ENCODE results near the gene ATP6AP1. TPM values are rescaled to one million over a fixed set of nuclear protein-coding genes. Genes with fewer than 3 reads are reported as not detected.
"Not testable (repeated sequence)": the region's sequence is repeated elsewhere in the genome, so short reads cannot be mapped to it uniquely, and the experiment has no call there.

The ATP6AP1 gene
- total RNA-seq, 2 donors from 2014 or later, result 40.8 to 75.7 TPM

GRCh38 chrX:154381271-154381670, 47.2 kb upstream of the ATP6AP1 start:
- DNase-seq (ENCODE audit: low spot score) (no peak), ATAC-seq (ENCODE audit: insufficient number of reproducible peaks, low FRiP score, low read depth) (no peak)
- no peak overlapping the region for H3K4me3 ChIP-seq
- H3K27me3 ChIP-seq (replicated peaks; ENCODE audit: insufficient read depth), result no peaks in the 10 kb centered on the region
- peaks cover 7 to 41% of the 10 kb centered on the region in 2 donors for H3K4me1 ChIP-seq (ENCODE audit: control insufficient read depth in 1 of 2, low read depth in 2 of 2)
- no peaks in the 10 kb centered on the region for H3K36me3 ChIP-seq
- H3K9me3 ChIP-seq, result no peaks in the 10 kb centered on the region
- H3K27ac ChIP-seq, result no peak overlapping the region
- TF ChIP-seq CTCF (IDR thresholded peaks at IDR 0.05), result no peak

- no peaks in the 10 kb centered on the region for H3K36me3 ChIP-seq
- no peak overlapping the region for H3K4me3 ChIP-seq
- peaks cover 0 to 28% of the 10 kb centered on the region in 2 donors for H3K4me1 ChIP-seq (ENCODE audit: control insufficient read depth in 1 of 2, low read depth in 2 of 2)
- no peaks in the 10 kb centered on the region for H3K27me3 ChIP-seq (replicated peaks; ENCODE audit: insufficient read depth)
- TF ChIP-seq CTCF (IDR thresholded peaks at IDR 0.05), result no peak
- DNase-seq (ENCODE audit: low spot score), result no peak
- no peak for ATAC-seq (ENCODE audit: insufficient number of reproducible peaks, low FRiP score, low read depth)
- H3K9me3 ChIP-seq, result no peaks in the 10 kb centered on the region
- H3K27ac ChIP-seq, result no peak overlapping the region
These were observed 45.9 kb upstream of the ATP6AP1 start for GRCh38 chrX:154382483-154383069.

GRCh38 chrX:154383359-154384283, 44.9 kb upstream of the ATP6AP1 start:
- peaks cover 0 to 28% of the 10 kb centered on the region in 2 donors for H3K4me1 ChIP-seq (ENCODE audit: control insufficient read depth in 1 of 2, low read depth in 2 of 2)
- no peaks in the 10 kb centered on the region for H3K9me3 ChIP-seq
- no peaks in the 10 kb centered on the region for H3K27me3 ChIP-seq (replicated peaks; ENCODE audit: insufficient read depth)
- no peak for ATAC-seq (ENCODE audit: insufficient number of reproducible peaks, low FRiP score, low read depth)
- no peak for TF ChIP-seq CTCF (IDR thresholded peaks at IDR 0.05)
- H3K4me3 ChIP-seq, result no peak overlapping the region
- DNase-seq (ENCODE audit: low spot score), result no peak
- H3K27ac ChIP-seq, result no peak overlapping the region
- H3K36me3 ChIP-seq, result no peaks in the 10 kb centered on the region

GRCh38 chrX:154384284-154384892, 44.1 kb upstream of the ATP6AP1 start:
- H3K27me3 ChIP-seq (replicated peaks; ENCODE audit: insufficient read depth), result no peaks in the 10 kb centered on the region
- H3K27ac ChIP-seq, result no peak overlapping the region
- no peak overlapping the region for H3K4me3 ChIP-seq
- H3K9me3 ChIP-seq, result no peaks in the 10 kb centered on the region
- TF ChIP-seq CTCF (IDR thresholded peaks at IDR 0.05), result no peak
- no peaks in the 10 kb centered on the region for H3K36me3 ChIP-seq
- H3K4me1 ChIP-seq (ENCODE audit: control insufficient read depth in 1 of 2, low read depth in 2 of 2), result peaks cover 0 to 28% of the 10 kb centered on the region in 2 donors
- DNase-seq (ENCODE audit: low spot score) (no peak), ATAC-seq (ENCODE audit: insufficient number of reproducible peaks, low FRiP score, low read depth) (no peak)

- DNase-seq (ENCODE audit: low spot score); H3K27ac ChIP-seq; H3K36me3 ChIP-seq; H3K4me3 ChIP-seq; H3K9me3 ChIP-seq; H3K27me3 ChIP-seq (replicated peaks; ENCODE audit: insufficient read depth): not testable (repeated sequence)
- H3K4me1 ChIP-seq (ENCODE audit: control insufficient read depth in 1 of 2, low read depth in 2 of 2), result peaks cover 0 to 14% of the 10 kb centered on the region in 2 donors
- peak; percentile 22 for ATAC-seq (ENCODE audit: insufficient number of reproducible peaks, low FRiP score, low read depth)
These were observed 40.4 kb upstream of the ATP6AP1 start for GRCh38 chrX:154388094-154388493.

- not testable (repeated sequence) for DNase-seq (ENCODE audit: low spot score); H3K9me3 ChIP-seq; ATAC-seq (ENCODE audit: insufficient number of reproducible peaks, low FRiP score, low read depth); H3K27ac ChIP-seq; H3K4me1 ChIP-seq (ENCODE audit: control insufficient read depth in 1 of 2, low read depth in 2 of 2); H3K4me3 ChIP-seq; H3K36me3 ChIP-seq; H3K27me3 ChIP-seq (replicated peaks; ENCODE audit: insufficient read depth)
These were observed 39.8 kb upstream of the ATP6AP1 start for GRCh38 chrX:154388649-154389048.

- H3K4me1 ChIP-seq (ENCODE audit: control insufficient read depth in 1 of 2, low read depth in 2 of 2); H3K9me3 ChIP-seq; DNase-seq (ENCODE audit: low spot score); H3K27ac ChIP-seq; H3K27me3 ChIP-seq (replicated peaks; ENCODE audit: insufficient read depth); H3K36me3 ChIP-seq; H3K4me3 ChIP-seq: not testable (repeated sequence)
- ATAC-seq (ENCODE audit: insufficient number of reproducible peaks, low FRiP score, low read depth), result peak; percentile 54
These were observed 38.4 kb upstream of the ATP6AP1 start for GRCh38 chrX:154389812-154390747.

Data from thoracic aorta (tissue), 2 donors.